ENCODE results near the gene MET.

Gene MET

GRCh38 chr7:116797612-116798011 is 125.6 kb downstream of the MET start:
- TF ChIP-seq CTCF (IDR thresholded peaks at IDR 0.05; ENCODE audit: control insufficient read depth, insufficient read depth, low read depth, low read length, missing control alignments): no peak
- H3K4me3 ChIP-seq (ENCODE audit: control insufficient read depth, low read depth, low read length): no peak overlapping the region
- no peak for DNase-seq (ENCODE audit: low read depth)

- no peak for TF ChIP-seq CTCF (IDR thresholded peaks at IDR 0.05; ENCODE audit: control insufficient read depth, insufficient read depth, low read depth, low read length, missing control alignments)
- no peak overlapping the region for H3K4me3 ChIP-seq (ENCODE audit: control insufficient read depth, low read depth, low read length)
- no peak for DNase-seq (ENCODE audit: low read depth)
Measured at GRCh38 chr7:116798232-116798631, 126.2 kb downstream of the MET start.

GRCh38 chr7:116799916-116800315 is 127.9 kb downstream of the MET start:
- H3K4me3 ChIP-seq (ENCODE audit: control insufficient read depth, low read depth, low read length): no peak overlapping the region
- no peak for DNase-seq (ENCODE audit: low read depth)
- TF ChIP-seq CTCF (IDR thresholded peaks at IDR 0.05; ENCODE audit: control insufficient read depth, insufficient read depth, low read depth, low read length, missing control alignments): no peak

GRCh38 chr7:116800594-116800993 is 128.6 kb downstream of the MET start:
- H3K4me3 ChIP-seq (ENCODE audit: control insufficient read depth, low read depth, low read length): no peak overlapping the region
- TF ChIP-seq CTCF (IDR thresholded peaks at IDR 0.05; ENCODE audit: control insufficient read depth, insufficient read depth, low read depth, low read length, missing control alignments): no peak
- DNase-seq (ENCODE audit: low read depth): no peak

- no peak for DNase-seq (ENCODE audit: low read depth)
Measured at GRCh38 chr7:116801092-116801710, 129.2 kb downstream of the MET start.

GRCh38 chr7:116802144-116802745 is 130.2 kb downstream of the MET start:
- TF ChIP-seq CTCF (IDR thresholded peaks at IDR 0.05; ENCODE audit: control insufficient read depth, insufficient read depth, low read depth, low read length, missing control alignments): no peak
- DNase-seq (ENCODE audit: low read depth): no peak

More at GRCh38 chr7:116801092-116801710, 129.2 kb downstream of the MET start:
- H3K4me3 ChIP-seq (ENCODE audit: control insufficient read depth, low read depth, low read length): no peak overlapping the region
- TF ChIP-seq CTCF (IDR thresholded peaks at IDR 0.05; ENCODE audit: control insufficient read depth, insufficient read depth, low read depth, low read length, missing control alignments): no peak

More at GRCh38 chr7:116802144-116802745, 130.2 kb downstream of the MET start:
- no peak overlapping the region for H3K4me3 ChIP-seq (ENCODE audit: control insufficient read depth, low read depth, low read length)
